Measurements from ENCODE around the gene LYPLA2.

Gene LYPLA2

DNA sequence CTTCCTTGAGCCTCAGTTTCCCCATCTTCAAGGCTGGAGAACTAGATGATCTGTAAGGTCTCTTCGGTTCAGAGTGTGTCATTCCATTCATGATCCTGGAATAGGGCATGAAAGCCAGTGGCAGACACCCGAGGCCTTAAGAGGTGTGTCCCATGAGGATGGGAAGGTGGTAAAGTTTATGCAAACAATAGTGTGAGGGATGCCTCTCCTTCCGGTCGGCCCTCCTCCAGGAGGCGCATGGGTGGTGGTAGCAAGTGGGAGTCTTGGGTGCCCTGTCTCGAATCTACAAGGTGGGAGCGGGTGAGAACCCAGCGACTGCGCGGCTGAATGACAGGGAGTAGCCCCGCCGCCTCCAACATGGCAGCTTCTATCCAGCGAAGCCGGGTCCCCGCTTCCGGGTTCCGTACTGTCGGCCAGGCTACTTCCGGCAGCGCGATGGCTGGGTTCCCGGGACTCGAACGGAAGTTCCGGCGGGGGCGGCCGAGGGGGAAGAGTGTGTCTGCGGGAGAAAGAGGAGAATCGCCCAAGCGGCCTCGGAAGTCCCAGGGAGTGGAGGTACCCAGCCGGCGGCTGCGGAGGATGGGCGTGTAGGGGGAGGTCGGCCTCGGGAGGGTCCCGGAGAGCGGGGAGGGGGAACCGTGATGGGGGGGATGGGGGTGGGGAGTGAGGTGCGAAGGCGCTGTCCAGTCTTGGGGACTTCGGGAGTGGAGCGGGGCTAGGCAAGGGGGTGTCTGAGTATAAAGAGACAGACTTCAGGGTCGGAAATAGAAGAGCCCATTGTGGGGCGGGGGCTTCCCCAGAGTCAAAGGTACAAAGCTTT is at the start of gene LYPLA2:
LYPLA2 (plus strand) TSS at position 450 of the 820 bp plus-strand sequence. CDS start 1,538 bp downstream, outside the sequence.
- DNase-seq, result peak; percentile 95

DNA sequence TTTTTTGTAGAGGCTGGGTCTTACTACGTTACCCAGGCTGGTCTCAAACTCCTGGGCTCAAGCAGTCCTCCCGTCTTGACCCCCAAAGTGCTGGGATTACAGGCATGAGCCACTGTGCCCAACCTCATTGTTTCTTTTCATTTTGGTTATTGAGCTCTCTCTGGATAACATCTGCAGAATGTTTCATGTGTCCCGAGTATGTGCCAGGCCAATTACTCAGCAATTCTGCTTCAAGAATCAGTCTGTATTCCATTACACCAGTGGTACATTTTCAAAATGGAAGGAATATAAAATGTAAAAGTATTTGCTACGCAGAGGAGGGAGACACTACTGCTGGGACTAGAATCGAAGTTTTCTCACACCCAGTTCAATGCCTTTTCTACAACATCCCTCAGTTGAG is 49.3 kb upstream of the LYPLA2 start:
- DNase-seq, result no peak

DNA sequence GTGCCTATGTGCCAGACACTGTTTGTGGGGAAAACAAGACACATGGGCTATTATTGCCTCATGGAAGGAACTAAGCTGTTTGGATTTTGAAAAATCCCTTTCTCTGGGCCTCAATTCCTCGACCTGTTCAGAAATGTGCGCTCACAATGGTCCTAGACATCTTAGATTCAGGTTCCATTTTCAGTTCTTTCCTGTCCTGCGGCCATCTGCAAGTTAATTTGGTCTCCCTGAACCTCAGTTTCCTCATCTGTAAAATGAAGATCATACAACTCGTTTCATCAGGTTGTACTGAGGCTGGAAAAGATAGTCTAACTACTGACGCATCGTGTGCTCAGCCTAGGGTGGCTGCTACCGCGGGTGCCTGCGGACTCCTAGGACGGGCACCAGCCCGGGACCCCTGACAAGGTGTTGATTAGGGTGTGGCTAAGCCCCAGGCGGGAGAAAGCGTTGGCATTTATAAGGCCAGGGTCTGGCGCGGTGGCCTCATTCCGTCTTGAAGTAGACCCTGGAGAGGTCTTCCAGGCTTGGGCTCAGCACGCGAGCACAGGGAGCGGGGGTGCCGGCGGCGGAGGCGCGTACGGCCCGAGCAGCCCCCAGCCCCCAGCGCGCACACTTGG is 48.2 kb upstream of the LYPLA2 start:
- peak; percentile 68 for DNase-seq

DNA sequence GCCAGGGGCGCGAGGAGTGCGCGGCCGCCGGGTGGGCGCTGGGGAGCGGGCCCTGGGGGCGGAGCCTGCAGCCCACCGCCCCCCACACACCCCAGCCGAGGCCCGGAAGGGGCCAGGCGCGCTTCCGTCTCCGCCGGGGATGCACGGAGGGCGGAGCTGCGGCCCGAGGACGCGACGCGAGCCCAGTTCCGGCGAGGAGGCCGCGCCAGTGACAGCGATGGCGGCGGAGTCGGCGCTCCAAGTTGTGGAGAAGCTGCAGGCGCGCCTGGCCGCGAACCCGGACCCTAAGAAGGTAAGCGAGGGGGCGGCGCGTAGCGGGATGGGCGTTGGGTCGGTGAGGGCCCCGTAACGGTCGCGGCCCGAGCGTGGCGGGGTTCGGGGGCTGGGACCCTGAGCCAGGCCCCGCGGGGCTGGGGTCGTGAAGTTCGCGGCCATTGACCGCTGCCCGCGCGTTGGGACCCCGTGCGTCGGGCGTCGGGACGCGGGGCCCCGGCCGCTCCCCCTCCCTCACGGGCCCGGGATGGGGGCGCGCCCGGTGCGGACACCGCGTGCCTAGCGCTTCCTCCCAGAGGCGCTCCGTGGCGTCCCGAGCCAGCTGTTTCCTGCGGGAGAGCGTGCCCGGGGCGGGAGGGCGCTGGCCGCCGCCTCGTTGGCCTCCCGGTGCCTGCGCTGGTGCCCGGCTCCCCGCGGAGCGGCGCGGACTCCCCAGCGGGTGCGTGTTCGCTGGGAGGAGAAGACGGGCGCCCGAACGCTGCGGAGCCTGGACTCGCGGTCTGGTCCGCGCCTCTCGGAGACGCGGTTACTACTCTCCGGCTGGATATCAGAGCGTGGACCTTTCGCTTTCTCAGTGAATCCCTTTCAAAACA is 47.4 kb upstream of the LYPLA2 start, which contains the start of gene ELOA:
ELOA (plus strand) TSS at position 185 of the 866 bp plus-strand sequence; CDS start at position 218, 33 bp downstream.
- peak; percentile 87 for DNase-seq

DNA sequence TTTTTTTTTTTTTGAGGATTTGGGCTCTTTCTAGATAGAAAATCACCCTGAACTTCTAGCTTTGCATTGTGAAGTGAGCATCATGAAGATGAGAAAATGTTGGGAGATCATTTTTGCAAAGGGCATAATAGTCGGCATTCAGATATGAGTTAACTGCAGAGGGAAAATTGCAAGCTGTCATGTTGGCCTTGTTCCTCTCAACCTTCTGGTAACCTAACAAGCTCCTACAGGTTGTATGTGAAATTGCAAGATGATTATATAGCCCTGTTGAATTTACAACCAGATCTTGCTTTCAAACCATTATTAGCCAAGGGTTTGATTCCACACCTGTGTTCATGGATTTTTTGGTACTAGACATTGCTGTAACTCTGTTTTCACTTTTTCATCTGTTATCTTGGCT is 45.4 kb upstream of the LYPLA2 start:
- DNase-seq, result peak; percentile 19

DNA sequence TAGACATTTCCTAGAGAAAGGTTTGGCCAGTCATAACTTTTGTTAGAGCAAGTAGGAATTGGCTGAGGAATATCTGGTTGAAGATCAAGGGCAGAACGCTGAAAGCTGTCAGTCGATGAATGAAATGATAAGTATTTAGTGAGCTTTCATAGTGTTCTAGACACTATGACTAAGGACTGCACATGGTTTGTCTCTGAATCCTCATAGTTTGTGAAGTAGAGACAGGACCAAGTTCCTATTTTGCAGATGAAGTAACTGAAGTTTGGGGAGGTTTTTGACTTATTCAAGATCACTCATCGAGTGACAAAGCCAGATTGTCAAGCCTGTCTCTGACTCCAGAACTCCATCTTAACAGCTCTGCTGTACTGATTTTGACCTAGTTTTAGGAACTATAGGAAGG is 42.9 kb upstream of the LYPLA2 start:
- DNase-seq, result no peak

DNA sequence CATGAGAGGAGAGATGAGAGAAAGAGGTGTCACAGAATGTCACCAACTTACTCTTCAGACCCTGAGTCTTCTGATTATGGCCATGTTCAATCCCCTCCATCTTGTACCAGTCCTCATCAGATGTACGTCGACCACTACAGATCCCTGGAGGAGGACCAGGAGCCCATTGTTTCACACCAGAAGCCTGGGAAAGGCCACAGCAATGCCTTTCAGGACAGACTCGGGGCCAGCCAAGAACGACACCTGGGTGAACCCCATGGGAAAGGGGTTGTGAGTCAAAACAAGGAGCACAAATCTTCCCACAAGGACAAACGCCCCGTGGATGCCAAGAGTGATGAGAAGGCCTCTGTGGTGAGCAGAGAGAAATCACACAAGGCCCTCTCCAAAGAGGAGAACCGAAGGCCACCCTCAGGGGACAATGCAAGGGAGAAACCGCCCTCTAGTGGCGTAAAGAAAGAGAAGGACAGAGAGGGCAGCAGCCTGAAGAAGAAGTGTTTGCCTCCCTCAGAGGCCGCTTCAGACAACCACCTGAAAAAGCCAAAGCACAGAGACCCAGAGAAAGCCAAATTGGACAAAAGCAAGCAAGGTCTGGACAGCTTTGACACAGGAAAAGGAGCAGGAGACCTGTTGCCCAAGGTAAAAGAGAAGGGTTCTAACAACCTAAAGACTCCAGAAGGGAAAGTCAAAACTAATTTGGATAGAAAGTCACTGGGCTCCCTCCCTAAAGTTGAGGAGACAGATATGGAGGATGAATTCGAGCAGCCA is 39.7 kb upstream of the LYPLA2 start:
- peak; percentile 38 for DNase-seq

DNA sequence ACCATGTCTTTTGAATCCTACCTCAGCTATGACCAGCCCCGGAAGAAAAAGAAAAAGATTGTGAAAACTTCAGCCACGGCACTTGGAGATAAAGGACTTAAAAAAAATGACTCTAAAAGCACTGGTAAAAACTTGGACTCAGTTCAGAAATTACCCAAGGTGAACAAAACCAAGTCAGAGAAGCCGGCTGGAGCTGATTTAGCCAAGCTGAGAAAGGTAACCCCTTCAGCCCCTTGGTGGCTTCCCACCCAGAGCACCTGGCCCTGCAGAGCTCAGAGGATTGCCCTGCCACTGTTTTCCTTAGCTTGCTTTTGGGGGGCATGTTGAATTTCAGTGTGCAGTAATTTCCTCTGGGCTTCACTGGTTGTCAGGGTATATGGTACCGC is 39.1 kb upstream of the LYPLA2 start:
- DNase-seq, result no peak

DNA sequence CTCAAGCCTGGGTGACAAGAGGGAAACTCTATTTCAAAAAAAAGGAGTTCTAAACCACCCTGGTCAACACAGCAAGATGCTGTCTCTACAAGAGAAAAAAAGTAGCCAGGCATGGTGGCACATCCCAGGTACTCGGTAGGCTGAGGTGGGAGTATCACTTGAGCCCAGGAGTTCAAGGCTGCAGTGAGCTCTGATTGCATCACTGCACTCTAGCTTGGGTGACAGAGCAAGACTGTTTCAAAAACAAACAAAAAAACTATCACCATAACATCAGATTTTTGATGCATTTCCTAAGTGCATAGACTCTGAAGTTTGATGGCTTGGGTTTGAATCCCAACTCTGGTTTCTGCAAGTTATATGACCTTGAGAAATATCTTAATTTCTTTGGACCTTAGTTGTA is 38.0 kb upstream of the LYPLA2 start:
- no peak for DNase-seq

DNA sequence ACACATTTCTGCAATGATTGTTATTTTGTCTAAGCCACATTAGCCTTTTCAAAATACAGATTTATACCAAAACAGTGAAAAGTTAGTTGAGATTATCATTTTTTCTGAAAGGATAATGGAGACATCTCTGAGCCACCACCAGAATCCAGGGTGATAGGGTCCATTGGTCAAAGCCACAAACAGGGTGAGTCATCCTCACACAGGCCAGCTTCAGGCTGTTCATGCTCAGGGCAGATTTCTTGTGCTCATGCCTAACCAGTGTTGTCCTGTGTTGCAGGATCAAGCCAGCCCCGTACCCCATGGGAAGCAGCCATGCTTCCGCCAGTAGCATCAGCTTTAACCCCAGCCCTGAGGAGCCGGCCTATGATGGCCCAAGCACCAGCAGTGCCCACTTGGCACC is 34.3 kb upstream of the LYPLA2 start:
- no peak for DNase-seq

DNA sequence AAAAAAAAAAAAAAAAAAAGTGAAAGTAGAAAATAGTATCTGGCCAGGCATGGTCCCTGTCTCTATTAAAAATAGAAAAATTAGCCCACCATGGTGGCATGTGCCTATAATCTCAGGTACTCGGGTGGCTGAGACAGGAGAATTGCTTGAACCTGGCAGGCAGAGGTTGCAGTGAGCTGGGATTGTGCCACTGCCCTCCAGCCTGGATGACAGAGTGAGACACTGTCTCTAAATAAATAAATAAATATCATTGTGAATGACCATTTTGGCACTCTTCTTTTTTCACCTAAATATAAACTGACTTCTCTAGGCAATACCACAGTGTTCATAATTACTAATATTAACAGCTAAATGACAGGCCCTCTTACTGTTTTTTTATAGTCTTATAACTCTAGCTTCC is 33.1 kb upstream of the LYPLA2 start:
- no peak for DNase-seq

DNA sequence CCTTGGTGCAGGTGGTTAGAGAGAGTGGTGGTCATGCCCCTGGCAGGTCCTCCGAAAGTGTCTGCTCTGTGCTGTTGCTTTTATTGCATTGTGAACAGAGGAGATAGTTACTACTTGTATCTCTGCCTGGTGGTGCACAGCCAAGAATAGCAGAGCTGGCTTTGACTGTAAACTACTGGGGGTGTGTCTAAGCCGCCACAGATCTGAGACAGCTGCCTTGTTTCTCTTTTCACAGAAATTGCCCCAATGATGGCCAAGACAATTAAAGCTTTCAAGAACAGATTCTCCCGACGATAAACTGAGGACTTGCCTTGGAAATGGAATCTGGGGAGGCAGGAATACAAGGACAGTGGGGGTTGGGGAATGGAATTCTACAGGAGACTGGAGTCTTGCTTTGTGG is 31.7 kb upstream of the LYPLA2 start:
- DNase-seq, result no peak

DNA sequence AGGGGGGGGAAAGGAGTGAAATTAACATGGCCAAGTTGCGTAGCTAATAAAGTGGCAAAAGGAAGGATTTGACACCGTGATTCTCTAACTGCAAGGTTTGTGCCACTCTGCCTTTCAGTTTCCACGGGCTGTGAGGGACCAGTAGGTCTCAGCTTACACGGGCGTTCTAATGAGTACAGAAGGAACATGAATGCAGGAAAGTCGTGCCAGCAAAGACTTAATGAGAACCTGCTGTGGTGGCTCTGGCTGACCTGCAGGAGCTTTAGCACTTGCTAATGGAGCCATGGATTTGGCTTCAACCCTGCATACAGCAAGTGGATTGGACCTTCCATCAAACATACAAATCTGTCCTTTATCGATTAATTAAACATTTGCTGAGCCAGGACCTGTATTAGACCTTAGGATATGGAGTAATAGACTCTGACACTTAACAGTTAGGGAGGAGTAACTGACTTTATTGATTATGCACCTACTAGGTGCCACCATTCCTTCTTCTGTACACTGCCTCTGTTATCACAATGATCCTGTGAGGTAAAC is 27.8 kb upstream of the LYPLA2 start:
- DNase-seq, result no peak

DNA sequence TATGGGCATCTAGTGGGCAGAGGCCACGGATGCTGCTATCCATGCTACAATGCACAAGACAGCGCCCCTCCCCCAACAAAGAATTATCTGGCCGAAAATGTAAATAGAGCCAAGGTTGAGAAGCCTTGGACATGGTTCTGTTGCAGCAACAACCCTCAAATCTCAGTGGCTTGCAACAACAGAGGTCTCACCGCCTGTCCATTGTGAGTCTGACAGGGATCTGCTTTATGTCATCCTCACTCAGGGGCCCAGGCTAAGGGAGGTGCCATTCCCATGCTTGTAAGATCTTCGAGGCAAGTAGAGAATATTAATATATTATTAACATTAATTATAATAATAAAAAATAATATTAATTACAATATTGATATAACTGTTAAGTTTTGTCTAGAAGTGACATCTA is 22.2 kb upstream of the LYPLA2 start:
- no peak for DNase-seq

DNA sequence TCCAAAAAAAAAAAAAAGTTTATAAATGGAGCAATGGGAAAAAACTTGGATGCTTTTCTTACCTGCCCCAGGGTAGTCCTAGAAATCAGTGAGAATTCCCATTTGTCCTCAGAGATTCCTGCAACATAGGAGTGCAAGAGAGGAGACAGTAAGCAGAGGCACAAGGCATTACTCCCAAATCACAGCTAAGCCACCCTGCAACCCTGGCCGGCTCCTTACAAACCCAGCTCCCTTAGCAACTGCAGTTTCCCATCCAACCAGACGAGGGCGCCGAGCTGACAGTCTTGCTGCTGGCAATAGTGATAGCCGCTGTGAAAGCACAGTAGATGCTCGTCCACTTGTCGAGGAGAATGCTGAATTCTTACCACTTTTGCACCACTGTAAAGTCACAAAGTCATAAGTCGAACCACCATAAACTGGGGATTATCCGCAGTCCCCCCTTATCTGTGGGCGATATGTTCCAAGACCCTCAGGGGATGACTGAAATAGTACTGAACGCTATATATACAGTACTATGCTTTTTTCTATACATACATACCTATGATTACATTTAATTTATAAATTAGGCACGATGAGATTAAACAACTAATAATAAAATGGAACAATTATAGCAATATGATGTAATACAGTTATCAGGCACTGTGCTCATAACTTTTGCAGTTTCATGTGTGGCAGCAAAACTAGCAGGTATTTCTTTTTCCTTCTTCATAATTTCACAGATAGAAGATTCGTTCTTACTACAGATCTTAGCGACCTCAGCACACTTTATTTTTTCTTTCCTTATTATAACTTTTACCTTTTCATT is 18.7 kb upstream of the LYPLA2 start:
- peak; percentile 68 for DNase-seq

DNA sequence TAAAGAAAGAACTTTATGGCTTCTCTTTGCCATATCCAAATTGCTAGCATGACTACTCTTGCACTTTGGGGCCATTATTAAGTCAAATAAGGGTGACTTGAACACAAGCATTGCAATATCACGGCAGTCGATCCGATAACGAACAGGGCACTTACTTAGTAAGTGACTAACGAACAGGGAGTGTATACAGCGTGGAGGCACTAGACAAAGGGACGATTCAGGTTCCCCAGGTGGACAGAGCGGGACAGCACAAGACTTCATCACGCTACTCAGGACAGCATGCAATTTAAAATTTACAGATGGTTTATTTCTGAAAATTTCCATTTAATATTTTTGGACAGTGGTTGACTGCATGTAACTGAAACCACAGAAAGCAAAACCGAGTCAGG is 18.1 kb upstream of the LYPLA2 start:
- DNase-seq, result no peak

DNA sequence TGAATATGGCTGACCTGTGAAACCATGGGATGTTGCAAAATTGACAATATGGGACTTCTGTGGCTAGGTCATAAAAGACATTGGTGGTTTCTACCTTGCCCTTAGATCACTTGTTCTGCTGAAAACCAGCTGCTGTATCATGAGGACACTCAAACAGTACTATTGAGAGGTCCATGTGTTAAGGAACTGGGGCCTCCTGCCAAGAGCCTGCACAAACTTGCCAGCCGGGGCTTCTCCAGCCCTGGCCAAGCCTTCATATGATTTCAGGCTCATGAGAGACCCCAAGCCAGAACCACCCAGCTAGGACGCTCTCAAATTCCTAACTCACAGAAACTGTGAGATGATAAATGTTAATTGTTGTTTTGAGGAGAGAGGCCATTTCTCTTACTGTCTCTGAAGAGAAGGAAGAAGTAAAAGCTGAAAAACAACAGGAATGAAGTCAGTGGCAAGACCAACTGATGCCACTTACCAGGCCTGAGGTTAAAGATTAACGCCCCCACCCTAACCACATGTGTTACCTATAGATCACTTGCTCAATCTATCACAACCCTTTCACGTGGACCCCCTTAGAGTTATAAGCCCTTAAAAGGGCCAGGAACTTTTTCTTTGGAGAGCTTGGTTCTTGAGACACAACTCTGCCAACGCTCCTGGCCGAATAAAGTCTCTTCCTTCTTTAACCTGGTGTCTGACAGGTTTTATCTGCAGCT is 16.6 kb upstream of the LYPLA2 start:
- DNase-seq, result no peak

DNA sequence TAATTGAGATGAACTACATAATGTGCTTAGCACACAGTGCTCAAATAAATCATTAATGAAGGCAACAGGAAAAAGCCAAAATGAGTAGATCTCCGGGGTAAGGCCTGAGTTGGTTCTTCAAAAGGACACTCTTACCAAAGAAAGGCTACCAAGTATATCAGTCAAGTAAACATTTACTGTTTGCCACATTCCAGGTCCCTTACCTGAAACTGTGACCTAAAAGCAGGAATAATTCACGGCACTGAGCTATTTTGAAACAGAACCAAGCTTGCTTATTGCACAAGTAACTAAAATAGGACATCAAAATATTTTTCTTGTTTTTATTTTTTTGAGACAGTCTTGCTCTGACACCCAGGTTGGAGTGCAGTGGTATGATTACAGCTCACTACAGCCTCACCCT is 14.7 kb upstream of the LYPLA2 start:
- no peak for DNase-seq

DNA sequence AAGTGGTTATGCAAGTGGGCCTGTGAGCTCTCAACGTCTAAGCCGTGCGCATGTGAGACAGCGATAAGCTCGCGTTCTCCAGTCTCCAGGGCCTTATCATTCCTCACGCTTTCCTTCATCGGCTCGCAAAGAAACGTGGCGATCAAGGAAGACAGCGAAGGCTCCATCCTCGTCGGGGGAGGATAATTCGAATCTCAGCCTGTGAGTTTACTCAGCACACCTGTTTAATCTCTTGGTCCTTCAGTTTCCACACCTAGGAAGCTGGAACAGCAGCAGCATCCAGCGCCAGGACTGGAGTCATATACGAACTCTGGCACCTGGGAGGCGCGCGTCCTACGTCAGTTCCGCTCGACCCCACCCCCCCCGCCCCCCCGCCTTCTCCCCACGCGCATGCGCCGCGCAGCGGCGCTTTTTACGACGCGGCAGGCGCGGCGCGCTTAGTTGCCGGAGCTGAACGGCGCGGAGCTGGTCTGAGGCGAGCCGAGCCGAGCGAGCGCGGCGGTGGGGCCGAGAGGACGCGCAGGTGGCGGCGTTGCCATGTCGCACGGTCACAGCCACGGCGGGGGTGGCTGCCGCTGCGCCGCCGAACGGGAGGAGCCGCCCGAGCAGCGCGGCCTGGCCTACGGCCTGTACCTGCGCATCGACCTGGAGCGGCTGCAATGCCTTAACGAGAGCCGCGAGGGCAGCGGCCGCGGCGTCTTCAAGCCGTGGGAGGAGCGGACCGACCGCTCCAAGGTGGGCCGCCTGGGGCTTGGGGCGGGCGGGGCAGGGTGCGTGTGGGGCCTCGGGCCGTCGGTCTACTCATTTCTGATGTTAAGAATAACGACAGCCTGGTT is 12.7 kb upstream of the LYPLA2 start, which contains the start of gene PITHD1:
PITHD1 (plus strand) TSS at position 440 of the 836 bp plus-strand sequence; CDS start at position 538, 98 bp downstream.
- DNase-seq, result peak; percentile 93
